22Rv1 (cell line): ENCODE measurements around the gene YKT6.

Experiments used
- CTCF ChIP-seq: fragments of 450-650 bp; IDR thresholded peaks from 2 replicates; pipeline ENCODE4 v1.5.1; 2017; ENCODE audit warnings: mild to moderate bottlenecking
- ZFX ChIP-seq: fragments of 450-650 bp; IDR thresholded peaks from 2 replicates; pipeline ENCODE4 v1.6.1; 2017; ENCODE audit warnings: antibody characterized with exemption, borderline replicate concordance

- no peak for TF ChIP-seq CTCF
- TF ChIP-seq ZFX = no peak
Measured at GRCh38 chr7:44261240-44261639, 60.5 kb downstream of the YKT6 start.
